OCI-LY7 (cell line): ENCODE data around the gene UTP20.

Source experiments
- EZH2phosphoT487 ChIP-seq: fragments of 200-600 bp; sonication (generic); IDR thresholded peaks from 2 replicates; pipeline ENCODE4 v1.6.1; 2018; ENCODE audit warnings: low read depth, borderline replicate concordance, mild to moderate bottlenecking, mixed run types, antibody characterized with exemption, low read length, moderate library complexity, mixed read lengths
- TF ChIP-seq, protein P1 (sequence below): fragments of 200-600 bp; sonication (generic); conservative IDR thresholded peaks from 2 replicates; pipeline ENCODE4 v1.5.1; 2014; ENCODE audit warnings: mild to moderate bottlenecking, antibody characterized with exemption, low read length, moderate library complexity, mixed read lengths

- TF ChIP-seq, protein P1, sequence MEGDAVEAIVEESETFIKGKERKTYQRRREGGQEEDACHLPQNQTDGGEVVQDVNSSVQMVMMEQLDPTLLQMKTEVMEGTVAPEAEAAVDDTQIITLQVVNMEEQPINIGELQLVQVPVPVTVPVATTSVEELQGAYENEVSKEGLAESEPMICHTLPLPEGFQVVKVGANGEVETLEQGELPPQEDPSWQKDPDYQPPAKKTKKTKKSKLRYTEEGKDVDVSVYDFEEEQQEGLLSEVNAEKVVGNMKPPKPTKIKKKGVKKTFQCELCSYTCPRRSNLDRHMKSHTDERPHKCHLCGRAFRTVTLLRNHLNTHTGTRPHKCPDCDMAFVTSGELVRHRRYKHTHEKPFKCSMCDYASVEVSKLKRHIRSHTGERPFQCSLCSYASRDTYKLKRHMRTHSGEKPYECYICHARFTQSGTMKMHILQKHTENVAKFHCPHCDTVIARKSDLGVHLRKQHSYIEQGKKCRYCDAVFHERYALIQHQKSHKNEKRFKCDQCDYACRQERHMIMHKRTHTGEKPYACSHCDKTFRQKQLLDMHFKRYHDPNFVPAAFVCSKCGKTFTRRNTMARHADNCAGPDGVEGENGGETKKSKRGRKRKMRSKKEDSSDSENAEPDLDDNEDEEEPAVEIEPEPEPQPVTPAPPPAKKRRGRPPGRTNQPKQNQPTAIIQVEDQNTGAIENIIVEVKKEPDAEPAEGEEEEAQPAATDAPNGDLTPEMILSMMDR, result no peak
- no peak for TF ChIP-seq EZH2phosphoT487
These were observed 25.9 kb downstream of the UTP20 start for GRCh38 chr12:101305794-101306193.
